HG03095 (cell line): ENCODE data around the gene ARHGEF28.
A peak's percentile ranks its signal among the peaks of the same experiment; 100 is the strongest.

Source experiments
- ATAC-seq: cut with Tn5 transposase; IDR thresholded peaks from one replicate; pipeline ENCODE4 v1.9.1; 2021; ENCODE audit warnings: moderate library complexity; ENCODE audit not compliant: unreplicated experiment

The ARHGEF28 gene, protein sequence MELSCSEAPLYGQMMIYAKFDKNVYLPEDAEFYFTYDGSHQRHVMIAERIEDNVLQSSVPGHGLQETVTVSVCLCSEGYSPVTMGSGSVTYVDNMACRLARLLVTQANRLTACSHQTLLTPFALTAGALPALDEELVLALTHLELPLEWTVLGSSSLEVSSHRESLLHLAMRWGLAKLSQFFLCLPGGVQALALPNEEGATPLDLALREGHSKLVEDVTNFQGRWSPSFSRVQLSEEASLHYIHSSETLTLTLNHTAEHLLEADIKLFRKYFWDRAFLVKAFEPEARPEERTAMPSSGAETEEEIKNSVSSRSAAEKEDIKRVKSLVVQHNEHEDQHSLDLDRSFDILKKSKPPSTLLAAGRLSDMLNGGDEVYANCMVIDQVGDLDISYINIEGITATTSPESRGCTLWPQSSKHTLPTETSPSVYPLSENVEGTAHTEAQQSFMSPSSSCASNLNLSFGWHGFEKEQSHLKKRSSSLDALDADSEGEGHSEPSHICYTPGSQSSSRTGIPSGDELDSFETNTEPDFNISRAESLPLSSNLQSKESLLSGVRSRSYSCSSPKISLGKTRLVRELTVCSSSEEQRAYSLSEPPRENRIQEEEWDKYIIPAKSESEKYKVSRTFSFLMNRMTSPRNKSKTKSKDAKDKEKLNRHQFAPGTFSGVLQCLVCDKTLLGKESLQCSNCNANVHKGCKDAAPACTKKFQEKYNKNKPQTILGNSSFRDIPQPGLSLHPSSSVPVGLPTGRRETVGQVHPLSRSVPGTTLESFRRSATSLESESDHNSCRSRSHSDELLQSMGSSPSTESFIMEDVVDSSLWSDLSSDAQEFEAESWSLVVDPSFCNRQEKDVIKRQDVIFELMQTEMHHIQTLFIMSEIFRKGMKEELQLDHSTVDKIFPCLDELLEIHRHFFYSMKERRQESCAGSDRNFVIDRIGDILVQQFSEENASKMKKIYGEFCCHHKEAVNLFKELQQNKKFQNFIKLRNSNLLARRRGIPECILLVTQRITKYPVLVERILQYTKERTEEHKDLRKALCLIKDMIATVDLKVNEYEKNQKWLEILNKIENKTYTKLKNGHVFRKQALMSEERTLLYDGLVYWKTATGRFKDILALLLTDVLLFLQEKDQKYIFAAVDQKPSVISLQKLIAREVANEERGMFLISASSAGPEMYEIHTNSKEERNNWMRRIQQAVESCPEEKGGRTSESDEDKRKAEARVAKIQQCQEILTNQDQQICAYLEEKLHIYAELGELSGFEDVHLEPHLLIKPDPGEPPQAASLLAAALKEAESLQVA (N-terminal part only)

DNA sequence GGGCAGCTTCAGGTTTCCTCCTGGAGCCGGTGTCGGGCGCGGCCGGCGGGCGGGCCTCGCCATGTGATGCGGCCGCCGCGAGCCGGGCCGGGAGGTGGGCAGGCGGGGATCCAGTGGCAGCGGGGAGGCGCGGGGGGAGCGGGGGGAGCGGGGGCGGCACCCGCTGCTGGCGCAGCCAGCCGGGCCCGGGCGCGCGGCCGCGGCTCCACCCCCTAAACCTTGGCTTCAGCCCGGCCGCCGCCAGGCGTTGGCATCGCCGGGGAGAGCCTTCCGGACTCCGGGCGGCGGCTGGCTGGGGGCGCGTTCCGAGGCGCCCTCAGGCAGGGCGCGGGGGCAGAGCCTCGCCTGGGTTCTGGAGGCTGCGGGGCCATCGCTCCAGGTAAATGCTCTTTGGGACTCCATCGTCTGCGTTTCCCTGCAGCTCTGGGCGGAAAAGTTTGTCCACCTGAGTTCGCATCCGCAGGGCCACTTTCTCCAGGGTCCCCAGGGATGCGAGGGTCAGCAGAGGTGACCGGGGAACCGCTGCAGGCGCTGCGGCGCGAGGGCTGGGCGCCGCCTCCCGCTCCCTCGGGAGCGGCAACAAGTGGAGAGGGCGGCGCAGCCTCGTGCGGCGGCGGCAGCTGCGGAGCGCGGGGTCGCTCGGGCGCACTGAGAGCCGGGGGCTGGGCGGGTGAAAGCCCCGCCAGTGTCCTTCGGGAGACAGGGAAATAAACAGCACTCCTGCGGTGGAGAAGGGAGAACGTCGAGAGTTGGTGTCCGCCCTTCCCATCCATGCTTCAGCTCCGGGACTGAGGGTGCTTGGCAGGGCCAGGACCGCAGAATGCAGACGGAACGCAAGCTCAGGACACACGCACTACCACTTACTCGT lies at the start of gene ARHGEF28:
TSS of gene ARHGEF28 (plus strand) at position 253 of the 868 bp plus-strand sequence. CDS start 58,656 bp downstream, outside the sequence.
- ATAC-seq: no peak

DNA sequence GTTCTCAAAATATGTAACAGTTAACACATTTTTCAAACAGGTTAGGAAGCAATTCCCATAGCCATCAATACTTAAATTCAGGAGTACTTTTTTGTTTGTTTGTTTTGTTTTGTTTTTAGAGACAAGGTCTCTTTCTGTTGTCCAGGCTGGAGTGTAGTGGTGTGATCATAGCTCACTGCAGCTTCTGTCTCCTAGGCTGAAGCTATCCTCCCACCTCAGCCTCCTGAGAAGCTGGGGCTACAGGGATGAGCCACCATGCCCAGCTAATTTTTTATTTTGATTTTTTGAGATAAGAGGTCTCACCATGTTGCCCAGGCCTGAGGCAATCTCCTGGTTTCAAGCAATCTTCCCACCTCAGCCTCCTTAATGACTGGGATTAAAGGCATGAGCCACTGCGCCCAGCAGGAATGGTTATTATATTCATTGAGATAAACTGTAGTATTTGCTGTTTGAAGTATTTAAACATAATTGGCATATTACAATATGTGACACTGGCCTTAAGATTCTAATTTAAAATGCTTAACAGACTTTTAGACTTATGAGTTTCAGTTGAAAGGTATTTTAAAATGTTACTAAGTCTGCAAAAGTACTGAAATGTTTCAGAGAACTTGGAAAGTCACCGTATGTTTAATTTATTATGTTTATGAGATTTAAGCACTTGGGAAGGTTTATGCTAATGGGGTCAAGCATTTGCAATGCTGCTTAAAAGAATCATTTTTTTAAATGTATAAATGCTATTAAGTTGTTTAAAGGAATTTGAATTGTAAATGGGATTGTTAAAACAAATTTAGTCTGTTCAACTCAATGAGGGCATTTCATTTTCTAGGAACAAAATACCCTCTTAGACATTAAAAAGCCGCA lies 43.5 kb upstream of the ARHGEF28 start:
- no peak for ATAC-seq

DNA sequence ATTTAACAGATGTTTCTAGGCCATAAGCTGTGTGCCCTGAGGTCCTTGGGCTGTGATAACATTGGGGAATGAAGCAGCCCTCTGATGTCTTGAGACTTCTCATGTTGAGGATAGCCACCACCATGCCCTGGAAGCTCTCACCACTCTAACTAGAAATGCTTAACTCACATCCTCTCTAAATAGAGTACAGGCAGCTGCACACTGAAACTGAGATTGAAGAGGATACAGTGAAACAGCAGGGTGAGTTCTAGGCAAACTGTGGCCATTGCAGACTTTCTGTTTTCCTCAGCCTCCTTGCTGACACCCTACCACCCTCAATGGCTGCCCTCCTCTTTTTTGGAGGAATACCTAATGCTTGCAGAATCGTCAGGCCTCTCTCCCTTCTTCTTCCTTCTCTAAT lies 38.1 kb upstream of the ARHGEF28 start:
- ATAC-seq: peak; percentile 70

DNA sequence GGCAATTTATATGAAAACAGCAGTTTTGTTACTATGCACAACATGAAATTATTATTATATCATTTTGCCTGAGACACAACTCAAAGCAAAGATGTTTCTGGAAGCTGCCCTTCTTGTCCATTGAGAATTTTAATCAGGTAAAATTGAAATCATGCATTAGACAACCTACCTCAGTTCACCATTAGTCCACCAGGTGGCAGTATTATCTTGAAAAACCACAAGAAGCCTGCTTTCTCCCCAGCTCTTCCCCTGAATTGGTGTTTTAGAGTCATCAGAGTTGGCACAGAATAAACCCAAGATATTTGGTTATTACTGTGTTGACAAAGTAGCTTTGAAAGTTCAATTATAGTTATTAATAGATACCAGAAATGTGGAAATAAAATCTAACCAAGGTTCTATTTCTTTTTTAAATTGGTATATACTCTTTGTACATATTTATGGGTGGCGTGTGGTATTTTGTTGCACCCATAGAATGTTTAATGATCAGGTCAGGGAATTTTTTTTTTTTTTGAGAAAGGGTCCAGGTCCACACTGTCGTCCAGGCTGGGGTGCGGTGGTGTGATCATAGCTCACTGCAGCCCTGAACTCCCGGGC lies 34.8 kb upstream of the ARHGEF28 start:
- ATAC-seq: no peak

DNA sequence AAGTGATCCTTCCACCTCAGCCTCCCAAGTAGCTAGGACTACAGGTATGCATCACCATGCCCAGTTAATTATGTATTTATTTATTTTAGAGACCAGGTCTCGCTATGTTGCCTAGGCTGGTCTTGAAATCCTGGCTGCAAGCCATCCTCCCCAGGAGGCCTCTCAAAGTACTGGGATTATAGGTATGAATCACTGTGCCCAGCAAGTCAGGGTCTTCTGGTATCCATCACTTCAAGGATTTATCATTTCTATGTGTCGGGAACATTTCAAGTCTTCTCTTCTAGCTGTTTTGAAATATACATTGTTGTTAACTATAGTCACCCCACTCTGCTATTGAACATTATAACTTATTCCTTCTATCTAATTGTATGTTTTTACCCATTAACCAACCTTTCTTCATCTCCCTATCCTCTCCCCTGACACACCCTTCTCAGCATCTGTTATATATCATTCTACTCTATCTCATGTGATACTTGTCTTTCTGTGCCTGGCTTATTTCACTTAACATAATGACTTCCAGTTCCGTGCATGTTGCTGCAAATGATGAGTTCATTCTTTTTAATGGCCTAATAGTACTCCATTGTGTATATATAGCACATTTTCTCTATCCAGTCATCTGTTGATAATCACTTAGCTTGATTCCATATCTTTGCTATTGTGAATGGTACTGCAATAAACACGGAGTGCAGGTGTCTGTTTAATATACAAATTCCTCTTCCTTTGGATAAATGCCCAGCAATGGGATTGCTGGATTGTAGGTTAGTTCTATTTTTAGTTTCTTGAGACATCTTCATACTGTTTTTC lies 34.1 kb upstream of the ARHGEF28 start:
- ATAC-seq: no peak

DNA sequence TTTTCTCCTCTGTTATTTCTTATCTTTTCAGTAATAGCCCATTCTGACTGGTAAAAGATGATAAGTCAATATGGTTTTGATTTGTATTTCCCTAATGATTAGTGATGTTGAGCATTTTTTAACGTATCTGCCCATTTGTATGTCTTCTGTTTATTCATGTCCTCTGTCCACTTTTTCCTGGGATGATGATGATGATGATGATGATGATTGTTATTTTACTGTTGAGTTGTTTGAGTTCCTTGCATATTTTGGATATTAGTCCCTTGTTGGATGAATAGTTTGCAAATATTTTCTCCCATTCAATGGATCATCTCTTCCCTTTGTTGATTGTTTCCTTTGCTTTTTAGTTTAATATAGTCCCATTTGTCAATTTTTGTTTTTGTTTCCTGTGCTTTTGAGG lies 33.4 kb upstream of the ARHGEF28 start:
- no peak for ATAC-seq

DNA sequence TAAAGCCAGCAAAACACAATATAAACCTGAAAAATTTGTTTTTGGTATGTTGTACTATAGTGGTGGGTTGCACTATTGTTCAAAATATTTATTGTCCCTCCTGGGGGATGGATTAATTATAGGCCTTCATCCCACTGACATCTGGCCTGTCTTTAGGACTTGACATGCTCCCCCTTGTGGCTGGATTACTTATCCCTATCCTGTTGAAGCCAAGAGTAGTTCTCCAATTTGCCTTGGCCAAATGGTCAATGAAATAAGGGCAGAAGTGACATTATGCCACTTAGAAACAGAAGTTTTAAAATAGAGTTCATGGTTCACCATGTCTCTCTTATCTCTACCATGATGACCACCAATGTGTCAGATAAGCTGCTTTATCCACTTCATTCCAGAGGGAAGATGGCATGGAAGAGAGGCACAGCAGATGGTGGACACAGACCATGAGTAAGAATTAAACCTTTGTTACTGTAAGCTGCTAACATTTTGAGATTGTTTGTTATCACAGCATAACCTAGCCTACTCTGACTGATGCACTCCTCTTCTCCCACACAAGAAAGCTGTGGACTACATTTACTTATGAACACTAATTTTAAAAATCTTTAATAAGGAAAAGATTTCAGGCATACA lies 29.2 kb upstream of the ARHGEF28 start:
- ATAC-seq: no peak

DNA sequence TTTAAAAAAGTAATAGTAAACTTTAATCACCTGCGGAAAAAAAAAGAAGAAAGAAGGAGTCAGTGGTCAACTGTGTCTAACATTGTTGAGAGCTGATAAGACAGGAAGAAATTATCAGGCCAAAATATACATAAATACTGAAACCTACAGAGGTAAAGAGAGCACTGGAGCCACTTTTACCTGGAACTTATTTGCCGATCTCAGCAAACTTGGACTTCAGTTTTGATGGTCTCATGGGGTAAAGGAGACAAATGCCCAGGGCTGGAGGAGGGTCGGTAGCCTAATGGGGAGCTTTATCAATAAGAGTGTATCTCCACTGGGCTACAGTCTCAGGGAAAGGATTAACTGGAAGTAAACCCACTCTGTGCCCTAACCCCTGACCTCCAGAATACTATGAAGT lies 26.6 kb upstream of the ARHGEF28 start:
- ATAC-seq: no peak

DNA sequence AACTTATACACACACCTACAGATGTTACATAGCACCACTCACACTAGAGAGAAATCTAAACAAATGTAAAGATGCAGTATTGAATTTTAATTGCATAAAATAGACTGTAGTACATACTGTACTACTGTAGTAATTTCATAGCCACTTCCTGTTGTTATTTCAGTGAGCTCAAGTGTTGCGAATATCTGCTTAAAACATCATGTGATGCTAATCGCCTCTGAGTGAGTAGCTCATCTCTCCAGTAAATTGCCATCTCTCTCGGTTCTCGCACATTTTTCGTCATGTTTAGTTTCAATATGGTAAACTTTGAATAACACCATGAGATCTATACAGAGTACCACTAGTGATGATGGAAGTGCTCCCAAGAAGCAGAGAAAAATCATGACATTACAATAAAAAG lies 22.0 kb upstream of the ARHGEF28 start:
- ATAC-seq: no peak

DNA sequence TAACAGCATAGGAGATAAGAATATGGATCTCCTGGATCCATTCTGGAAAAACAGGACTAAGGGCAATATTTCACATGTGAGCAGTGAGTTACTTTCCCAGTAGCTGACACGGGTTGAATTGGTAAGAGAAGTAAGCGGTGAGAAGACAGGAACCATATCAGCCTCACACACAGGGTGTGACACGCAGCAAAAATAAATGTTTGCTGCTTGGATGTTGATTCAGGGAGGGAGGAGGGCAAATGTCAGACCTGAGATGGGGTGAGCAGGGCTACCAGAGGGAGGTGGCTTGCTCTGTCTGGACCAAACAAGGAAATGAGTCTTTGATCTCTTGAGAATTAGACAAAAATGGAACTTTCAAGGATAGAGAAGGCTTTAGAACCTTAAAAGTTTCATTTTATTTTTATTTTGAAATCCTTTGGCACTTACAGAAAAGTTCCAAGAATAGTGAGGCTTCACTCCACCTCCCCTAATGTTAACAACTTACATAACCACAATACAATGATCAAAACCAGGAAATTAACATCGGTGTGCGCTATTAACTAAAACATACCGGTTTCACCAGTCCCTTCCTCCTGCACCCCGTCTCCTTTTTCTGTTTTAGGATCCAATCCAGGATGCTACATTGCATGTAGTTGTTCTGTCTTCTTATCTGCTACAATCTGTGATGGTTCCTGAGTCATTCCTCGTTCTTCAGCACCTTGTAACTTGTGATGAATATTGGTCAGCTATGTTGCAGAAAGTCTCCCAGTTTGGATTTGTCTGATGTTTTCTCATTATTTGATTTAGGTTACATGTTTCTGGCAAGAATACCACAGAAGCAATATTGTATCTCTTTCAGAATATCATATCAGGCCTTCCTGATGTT lies 20.5 kb upstream of the ARHGEF28 start:
- ATAC-seq: no peak

DNA sequence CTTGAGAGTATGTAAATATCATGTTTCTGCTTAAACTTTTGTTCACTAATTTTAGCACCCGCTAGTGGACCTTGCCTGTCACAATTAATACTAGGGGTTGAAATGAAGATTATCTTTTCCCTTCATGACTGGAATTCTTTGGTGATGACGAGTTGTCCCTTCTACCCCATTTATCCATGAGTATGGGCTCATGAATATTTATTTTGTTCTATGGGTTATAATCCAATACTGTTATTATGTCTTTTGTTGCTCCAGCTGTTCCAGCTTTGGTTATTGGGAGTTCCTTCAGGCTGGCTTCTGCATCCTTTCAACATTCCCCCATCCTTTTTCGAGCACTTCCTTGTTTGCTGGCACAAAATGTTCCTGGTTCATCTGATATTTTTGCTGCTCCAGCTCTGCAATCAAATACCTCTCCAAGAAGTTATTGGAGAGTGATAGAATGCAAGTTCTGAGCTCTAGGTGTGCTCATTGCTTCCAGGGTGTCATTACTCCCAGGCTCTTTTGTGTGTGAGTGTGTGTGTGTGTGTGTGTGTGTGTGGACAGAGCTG lies 19.7 kb upstream of the ARHGEF28 start:
- ATAC-seq: no peak

DNA sequence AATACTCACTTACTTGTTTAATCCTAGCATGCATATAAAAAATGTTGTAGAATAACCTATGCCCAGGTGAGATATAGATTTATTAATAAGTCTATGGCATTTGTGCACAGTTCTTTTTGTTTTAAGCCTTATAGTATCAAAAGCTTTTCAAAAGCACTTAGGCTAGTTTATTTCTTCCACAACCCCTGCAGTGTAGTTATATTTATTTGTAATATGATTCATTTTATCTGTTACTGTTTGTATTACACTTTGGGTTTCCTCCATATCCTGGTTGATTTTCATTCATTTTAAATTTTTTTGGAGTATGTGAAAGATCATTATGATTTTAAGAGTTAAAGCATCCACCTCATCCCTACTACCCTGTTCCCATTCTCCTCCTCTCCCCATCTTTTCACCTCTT lies 18.8 kb upstream of the ARHGEF28 start:
- no peak for ATAC-seq

DNA sequence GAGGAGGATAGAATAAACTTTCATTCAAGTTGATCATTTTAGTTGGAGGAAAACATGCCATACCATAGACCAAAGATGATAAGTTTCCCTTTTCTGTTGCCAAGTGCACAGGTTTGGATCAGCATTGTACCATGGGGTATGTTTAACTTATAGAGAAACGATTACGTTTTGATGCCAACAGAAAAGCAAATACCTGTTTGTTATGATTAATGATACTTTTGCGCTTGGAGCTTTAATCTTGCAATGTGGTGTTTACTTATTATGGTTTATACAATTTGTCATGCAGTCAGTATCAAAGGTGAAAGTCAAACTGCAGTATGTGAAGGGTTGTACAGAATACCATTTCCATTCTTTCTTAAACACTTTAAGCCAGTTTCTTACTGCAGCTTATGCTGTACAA lies 13.2 kb upstream of the ARHGEF28 start:
- ATAC-seq: no peak

DNA sequence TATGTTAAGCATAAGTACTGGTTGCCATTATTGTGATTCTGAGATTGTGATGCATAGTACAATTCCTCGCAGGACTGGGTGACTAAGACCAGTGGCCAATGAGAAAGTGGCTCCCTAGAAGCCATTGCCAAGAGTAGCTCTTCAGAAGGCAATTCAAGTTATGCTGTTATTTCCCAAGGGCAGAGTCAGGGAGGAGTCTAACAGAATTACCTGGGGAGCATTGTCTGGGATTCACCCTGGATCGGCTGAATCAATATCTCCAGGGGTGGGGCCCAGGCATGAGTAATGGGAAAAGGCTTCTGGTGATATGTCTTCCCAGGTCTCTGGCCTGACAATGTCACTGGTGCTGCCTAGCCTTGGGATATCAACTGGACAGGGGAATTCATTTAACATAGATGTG lies 10.9 kb upstream of the ARHGEF28 start:
- no peak for ATAC-seq

DNA sequence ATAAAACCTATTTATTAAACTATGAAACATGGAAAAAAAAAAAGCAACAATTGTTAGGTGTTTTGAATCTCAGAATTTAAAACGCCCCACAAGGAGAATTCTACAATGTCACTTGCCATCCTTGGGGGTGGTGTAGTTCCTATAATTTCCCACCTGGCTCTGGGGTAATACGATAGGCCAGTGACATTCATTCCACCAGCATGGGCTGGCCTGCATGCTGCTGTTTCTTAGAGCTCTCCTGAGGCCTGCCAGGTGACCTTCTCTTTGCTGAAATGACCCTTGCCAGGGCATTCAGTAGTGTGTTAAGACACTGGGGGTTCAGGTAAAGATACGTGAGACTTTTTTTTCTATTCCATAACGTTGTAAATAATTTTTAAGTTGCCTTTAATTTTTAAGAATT lies 10.0 kb upstream of the ARHGEF28 start:
- ATAC-seq: no peak

DNA sequence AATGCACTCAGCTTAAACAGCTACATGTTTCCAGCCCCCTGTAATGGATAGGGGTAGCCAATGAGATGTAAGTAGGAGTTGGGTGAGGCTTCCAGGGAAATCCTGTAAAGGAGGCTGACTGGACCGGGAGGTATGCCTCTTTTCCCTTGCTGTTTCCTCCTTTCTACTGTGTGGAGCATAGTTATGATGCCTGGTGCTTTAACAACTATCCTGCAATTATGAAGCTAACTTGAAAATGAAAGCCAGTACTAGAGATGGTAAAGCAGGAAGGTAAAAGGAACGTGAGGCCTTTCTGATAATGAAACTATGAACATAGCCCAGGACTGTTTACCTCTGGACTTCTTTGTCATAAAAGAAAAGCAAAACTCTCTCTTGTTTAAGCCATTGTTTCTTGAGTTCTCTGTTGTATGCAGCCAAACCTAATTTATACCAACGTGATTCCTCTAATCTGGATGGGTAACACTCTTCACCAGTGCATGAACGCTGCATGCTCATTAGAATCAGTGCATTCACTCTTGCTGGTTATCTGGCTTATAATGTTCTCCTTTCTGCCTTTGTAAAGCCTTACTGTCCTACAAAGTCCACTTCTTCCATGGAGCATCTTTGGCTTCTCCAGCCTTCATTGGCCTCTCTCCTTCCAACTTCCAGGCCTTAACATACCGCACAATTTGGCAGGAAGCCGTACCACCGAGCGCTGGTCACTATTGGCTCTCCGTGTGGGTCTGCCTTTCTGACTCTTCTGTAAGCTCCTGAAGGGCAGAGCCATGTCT lies 8.3 kb upstream of the ARHGEF28 start:
- no peak for ATAC-seq
